Measurements from ENCODE around the gene NELFA.

Gene NELFA

DNA sequence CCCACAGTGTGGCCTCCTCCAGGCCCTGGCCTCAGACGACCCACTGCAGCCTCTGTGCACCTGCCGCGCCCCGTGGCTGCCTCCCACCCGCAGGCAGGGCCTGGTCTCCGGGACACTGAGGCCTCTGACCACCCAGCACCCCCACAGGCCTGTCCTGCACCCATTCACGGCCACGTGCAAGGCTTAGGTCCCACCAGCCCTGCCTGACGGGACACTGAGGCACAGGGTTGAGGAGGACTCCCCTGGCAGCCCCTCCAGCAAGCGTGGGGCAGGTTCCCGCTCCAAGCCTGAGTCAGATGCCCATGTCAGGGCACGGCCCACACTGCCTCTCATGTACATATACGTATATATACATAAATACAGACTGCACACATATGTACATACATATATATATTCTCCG is 23.5 kb downstream of the NELFA start:
- DNase-seq (ENCODE audit: low read depth, low spot score): no peak
- H3K4me3 ChIP-seq (ENCODE audit: low read length): no peak overlapping the region

DNA sequence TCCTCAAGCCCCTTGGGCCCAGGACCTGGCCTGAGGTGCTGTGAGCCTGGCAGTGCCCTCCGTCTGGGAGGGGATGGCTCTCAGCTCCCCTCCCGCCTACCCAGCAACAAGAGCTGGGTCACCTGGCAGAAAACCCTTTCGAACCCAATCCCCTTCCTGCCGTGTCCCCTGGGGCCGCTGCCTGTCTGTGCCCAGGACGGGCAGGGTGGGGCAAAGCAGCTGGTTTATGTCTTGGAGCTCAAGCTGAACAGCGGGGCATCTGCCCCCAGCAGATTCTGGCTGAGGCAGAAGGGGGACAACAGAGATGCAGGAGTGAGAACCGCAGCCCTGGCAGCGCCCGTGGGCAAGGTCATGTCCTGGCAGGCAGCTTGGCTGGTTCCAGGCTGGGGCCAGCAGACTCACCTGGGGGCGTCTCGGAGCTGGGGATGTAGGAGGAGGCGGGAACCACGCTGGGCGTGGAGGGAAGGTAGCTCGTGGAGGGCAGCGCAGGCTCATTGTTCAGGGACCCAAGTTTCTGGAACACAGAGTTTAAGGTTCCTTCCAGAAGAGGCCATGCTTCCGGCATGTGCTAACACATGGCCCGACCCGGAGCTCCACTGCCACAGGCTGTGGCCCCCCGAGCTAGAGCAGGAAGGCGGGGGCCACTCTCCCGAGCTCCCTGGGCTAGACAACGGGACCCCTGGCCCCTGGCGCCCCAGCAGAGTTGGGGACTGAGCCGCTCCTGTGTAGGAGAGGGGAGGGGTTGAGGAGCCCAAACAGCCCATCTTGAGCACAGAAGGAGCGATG is 24.2 kb downstream of the NELFA start:
- DNase-seq (ENCODE audit: low read depth, low spot score): no peak

DNA sequence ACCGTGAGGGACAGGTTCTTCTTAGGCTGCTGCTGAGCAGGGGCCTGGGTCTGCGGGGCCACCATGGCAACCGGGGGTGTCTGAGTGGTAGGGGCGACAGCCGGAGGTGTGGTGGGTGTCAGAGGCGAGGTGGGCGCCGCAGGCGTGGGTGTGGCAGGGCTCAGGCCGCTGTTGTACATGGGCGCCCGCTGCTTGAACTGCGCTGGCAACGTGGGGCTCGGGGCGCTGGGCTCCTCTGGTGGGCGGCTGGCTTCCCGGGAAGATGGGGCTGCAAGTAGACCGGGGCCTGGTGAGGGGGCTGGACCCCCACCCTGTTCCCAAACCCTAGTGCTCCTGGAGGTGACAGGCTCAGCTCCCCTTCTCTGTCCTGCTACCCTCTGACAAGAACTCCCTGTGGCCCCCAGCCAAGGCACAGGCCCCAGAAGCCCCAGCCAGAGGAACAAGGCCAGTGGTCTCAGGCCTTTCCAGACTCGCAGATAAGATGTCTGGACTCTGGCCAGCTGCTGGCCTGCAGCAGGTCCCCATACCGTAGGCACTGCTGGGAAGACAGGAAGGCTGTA is 24.8 kb downstream of the NELFA start:
- DNase-seq (ENCODE audit: low read depth, low spot score): no peak
- H3K4me3 ChIP-seq (ENCODE audit: low read length): no peak overlapping the region

More for the DNA sequence above, 24.2 kb downstream of the NELFA start:
- H3K4me3 ChIP-seq (ENCODE audit: low read length): no peak overlapping the region

DNA sequence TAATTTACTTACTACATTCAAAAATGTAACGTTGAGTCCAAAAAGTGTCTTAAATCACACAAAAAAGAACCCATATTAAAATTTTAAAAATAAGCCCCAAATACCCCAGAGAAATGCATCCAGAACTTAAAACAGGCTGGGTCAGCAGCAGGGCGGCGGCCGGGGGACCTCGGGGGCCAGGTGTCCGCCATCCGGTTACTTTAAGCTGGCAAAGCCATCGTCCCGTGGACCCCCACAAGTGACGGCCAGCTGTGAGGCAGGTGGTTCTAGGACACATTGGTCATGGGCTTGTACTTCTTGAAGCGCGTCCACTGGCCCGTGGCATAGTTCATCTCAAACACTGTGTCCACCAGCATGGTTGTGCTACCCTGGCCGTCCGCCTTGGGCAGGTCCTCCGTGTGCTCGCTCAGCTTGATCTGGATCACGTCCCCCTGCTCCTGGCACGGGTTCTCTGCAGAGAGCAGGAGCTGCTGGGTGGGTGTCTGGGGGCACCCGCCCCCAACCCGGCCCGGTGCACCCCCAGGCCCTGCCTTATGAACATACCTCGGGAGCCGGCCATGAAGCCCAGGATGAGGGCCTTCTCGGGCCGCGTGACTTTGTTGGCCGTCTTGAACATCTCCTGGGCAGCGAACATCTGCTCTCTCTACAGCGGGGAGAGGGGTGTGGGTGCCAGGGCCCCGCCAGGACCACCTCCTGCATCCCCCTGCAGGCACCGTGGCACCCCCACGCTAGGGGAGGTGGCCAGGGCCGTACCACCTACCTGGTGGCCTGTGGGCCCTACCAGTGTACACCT is 25.5 kb downstream of the NELFA start:
- H3K4me3 ChIP-seq (ENCODE audit: low read length): no peak overlapping the region
- DNase-seq (ENCODE audit: low read depth, low spot score): no peak

DNA sequence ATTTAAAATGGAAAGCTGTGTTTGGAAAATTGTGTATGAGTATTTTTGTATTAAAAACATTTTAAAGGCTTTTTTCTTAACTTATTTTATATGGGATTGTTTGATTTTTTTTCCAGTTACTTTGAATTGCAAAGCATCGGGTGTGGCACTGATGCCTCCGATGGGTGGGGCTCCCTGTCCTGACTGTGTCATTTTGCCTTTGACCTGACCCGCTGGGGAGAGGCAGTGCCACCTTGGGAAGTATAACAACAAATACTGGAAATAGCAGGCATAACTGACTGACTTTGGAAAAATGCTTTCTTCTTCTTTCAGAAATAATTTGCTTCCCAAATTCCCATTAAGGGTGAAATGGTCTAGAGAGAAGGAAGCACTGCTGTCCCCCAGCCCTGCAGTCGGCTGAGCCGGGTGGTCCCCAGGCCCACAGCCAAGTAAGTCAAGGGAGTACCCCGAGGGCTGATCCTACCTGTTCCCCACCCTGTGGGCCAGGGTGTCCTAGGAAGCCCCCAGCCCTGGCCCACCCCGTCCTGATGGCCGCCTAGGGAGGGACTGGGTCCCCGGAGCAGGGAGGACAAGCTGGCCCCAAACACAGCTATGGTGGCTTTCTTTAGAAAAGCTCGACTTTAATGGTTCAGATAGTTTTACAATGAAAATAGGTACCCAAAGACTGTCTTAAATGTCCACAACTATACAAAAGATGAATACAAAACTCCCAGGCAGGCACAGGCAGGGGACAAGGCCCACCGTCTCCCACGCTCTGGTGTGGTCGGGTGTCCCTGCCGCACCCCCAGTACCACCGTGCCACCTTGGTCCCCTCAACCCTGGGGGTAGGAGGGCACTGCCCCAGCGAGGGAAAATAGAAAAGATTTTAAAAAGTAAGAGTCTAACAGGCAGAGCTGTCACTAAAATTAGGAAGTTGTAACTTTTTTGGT is 26.4 kb downstream of the NELFA start:
- no peak for DNase-seq (ENCODE audit: low read depth, low spot score)
- H3K4me3 ChIP-seq (ENCODE audit: low read length): no peak overlapping the region

DNA sequence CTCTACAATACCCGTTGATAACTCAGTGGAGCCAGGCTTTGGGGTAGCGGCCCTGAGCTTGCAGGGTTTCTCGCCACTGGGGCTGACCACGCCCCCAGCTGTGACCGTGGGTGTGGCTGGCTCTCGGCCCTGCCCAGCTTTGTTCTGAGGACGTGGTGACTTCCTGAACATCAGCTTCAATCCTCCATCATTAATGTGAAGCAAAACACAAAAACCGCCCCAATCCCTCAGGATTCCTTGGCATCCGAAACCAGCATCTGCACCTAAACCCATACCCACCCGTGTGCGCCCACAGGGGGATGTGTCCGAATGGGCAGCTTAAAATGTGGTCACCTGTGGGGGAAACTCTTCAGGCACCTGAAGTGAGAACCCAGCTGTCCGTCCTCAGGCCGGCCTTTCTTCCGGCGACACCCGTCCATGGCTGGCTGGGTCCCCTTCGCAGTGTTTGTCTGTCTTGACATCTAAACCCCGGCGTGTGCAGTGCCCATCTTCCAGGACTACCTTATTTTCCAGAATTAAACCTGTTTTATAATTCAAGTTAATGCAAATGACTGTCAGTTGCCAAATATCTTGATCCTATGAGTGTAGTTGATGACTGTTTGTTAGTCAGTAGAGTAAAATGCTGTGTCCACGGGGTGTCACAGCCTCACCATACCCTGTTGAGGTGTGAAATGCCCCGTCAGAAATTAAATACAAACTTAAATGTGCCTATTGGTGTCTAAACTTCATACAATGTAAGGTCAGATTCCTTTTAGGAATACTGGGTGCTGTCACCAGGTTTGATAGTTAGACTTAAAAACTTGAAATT is 27.3 kb downstream of the NELFA start:
- peak; percentile 10 for DNase-seq (ENCODE audit: low read depth, low spot score)
- H3K4me3 ChIP-seq (ENCODE audit: low read length): no peak overlapping the region

DNA sequence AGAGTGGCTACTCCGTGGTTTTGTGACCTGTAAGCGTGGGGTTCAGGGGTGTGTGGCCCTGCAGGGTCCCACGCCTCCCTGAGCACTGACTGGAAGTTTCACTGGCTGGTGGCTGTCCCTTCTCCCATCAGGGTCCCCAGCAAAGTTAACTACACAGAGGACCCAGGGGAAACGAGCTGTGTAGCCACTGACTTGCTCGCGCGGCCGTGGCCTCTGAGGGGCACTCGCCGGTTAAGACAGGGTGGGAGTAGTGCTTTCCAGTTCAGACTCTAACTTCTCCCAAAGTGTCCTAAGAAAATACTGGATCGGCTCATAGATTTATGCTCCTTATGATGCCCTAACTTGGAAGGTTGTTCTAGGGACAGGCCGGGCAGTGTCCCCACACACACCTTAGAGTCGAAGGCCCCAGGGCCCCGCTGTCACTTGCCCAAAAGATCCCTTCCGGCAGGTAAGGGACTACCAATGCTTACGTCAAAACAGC is 28.2 kb downstream of the NELFA start:
- DNase-seq (ENCODE audit: low read depth, low spot score): no peak
- no peak overlapping the region for H3K4me3 ChIP-seq (ENCODE audit: low read length)

DNA sequence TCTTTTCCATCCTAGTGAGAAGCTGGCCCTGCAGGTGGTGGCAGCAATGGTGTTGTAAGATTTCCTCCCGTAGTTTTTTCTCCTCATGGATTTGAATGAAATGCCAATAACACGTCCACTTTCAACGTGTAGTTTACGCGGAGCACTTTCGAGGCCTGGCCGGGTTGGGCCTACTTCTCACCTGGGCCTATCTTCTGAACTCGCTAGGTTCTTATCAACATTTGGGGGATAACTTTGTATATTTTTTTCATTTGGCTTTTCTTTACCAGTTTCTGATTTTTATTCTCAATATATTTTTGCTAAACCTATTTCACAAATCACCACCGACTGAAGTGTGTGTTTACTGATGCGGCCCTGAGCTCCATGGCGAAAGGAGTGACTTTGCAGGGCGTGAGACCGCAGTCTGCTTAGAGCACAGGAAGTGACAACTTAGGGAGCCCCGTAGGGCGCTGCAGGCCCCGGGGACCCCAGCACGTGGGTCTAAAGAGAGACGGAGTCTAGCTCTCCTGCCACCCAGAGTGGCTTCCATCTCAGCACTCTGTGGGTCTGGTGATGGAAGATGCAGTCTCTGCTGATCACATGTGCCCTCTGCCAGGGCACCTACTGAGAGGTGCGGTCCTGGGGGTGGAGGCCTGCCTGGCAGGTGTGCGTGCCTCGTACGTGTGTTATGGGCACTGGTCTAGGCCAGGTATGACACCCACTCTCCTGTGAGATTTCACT is 29.1 kb downstream of the NELFA start:
- no peak overlapping the region for H3K4me3 ChIP-seq (ENCODE audit: low read length)
- DNase-seq (ENCODE audit: low read depth, low spot score): no peak

DNA sequence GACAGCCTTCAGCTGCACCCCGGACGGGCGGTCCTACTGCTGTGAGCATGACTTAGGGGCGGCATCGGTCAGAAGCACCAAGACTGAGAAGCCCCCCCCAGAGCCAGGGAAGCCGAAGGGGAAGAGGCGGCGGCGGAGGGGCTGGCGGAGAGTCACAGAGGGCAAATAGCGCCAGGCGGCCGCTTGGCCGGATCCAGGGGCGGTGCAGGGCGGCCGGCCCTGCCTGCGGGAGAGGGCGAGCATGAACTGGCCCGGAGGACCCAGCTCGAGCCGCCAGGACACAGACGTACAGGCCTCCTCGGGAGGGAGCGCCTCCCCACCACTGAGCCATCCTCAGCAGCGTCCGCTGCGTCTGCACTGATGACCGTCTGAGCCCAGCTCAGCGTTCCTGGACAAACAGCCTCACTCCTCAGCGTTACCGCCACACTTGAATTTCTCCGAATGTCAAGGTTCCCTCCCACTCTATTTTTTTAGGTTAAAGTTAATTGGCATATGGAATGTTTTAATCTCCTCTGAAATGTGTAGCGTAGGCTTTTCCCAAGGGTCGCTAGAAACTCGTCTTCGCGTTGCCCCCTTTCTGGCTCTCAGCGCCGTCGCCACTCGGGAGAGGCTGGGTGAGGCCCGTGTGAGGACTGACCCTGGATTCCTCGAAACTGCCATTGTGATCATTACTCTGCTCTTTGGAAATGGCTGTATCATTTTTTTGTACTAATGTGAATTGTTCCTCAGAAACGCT is 29.9 kb downstream of the NELFA start:
- no peak overlapping the region for H3K4me3 ChIP-seq (ENCODE audit: low read length)
- DNase-seq (ENCODE audit: low read depth, low spot score): no peak

DNA sequence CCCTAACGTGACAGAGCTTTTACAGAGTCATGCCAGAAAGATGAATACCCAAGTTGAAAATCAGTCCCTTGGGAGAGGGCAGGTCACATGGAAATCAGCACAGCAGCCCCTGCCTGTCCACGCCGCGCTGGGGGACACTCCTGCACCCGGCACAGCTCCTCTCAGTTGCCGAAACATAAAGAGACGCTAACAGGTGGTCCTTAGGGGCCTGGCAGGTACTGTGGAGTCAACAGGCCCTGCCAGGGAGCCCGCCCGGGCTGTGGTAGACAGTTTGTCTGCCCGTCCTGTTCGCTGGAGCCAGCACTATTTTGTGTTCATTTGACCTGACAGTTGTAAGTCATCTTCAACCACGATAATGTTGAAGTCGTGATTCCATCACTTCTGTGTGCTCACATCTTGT is 30.5 kb downstream of the NELFA start:
- no peak overlapping the region for H3K4me3 ChIP-seq (ENCODE audit: low read length)
- no peak for DNase-seq (ENCODE audit: low read depth, low spot score)

DNA sequence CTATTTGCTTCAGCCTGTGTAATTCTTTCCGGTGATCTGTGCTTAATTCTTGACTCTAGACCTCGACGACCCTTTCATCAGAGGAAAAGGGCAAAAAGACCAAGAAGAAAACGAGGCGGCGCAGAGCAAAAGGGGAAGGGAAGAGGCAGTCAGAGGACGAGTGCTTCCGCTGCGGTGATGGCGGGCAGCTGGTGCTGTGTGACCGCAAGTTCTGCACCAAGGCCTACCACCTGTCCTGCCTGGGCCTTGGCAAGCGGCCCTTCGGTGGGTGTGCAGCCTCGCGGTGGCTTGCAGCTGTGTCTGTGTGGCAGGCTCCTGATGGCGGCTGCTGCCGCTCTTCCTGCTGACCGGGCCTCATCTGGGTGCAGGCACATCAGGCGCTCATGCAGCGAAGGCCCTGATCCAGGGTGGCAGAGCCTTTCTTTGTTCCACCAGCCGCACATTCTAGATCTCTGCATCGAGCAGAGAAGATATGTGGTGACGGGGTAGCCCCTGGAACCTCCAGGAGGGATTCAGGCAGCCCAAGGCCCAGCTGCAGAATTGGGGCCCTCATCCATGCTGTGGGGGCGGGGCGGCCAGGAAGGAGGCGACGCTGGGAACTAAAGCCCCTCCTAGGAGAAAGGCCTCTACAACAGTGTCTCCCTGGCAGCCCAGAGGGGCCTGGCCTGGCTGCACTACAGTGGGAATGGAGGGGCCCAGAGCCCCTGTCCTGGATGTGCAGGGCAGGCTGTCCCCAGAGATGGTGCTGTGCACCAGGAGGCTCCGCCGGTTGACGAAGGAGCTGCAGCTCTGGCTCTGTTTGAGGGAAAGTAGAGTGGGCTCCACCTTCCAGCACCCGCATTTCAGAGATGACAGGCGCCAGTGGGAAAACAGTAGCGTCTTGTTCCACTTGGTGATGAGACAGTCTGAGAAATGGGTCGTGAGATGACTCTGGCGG is 32.1 kb downstream of the NELFA start:
- no peak overlapping the region for H3K4me3 ChIP-seq (ENCODE audit: low read length)
- no peak for DNase-seq (ENCODE audit: low read depth, low spot score)

DNA sequence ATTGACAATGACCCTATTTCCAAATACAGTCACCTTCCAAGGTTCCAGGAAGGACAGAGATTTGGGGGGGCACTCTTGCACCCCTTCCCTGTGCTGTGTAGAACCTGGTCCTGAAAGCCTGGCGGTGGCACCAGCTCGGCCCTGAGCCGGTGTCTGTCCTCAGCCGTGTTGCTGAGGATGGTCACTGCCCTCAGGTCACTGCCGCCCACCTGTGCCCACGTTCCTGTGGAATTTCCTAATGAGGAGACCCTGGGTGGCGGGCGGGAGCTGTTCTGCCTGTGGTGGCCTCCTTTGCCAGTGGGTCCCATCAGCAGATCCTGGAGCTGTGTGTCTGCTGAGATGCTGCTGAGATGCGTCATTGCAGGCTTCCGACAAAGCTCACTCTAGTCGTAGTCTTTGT is 32.9 kb downstream of the NELFA start:
- no peak overlapping the region for H3K4me3 ChIP-seq (ENCODE audit: low read length)
- no peak for DNase-seq (ENCODE audit: low read depth, low spot score)

DNA sequence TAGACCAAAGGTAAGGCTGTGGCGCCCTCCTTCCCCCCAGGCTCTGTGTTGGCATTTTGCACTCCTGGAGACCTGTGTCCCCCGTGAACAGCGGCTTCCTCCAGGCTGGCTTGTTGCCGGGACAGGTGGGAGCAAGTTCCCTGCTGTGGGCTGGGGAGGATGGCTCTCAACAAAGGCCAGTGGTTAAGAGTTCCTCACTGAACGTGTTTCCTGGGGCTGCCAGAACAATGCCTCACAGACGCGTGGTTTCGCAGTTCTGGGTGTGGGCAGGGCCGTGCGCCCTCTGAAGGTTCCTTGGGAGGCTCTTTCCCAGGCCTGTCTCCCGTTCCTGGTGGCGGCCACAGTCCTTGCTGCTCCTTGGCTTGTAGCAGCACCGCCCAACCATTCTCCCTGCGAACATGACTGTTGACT is 33.4 kb downstream of the NELFA start:
- no peak for DNase-seq (ENCODE audit: low read depth, low spot score)
- no peak overlapping the region for H3K4me3 ChIP-seq (ENCODE audit: low read length)

DNA sequence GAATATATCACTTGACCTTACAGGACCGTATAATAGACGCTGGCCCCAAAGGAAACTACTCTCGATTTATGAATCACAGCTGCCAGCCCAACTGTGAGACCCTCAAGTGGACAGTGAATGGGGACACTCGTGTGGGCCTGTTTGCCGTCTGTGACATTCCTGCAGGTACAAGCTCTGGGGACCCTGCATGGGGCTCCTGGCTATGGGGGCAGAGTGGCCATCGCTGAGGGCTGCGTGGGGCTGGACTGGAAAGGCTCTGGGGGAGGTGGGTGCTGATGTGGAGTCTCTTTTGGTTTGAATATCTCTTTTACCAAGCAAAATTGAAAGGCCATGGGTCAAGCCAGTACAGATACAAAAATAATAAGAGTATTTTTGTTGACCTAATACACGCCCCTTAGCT is 33.9 kb downstream of the NELFA start:
- DNase-seq (ENCODE audit: low read depth, low spot score): no peak
- H3K4me3 ChIP-seq (ENCODE audit: low read length): no peak overlapping the region

DNA sequence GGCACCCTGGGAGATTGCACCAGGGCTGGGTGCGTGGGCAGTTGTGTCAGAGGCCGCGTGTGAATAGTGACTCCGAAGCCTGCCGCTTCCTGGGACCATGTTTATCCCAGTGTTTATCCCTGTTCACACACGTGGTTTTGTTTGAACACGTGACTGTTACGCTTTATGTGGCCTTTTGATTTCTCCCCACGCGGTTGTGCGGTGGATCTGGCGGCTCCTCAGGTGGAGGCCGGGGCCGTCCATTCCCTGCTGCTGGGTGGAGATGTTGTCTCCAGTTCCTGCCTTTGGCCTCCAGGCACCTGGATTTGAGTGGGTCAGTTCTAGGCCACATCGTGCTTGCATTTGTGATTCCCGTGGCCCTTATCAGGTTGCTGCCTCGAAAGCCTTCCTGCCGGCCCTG is 35.1 kb downstream of the NELFA start:
- no peak overlapping the region for H3K4me3 ChIP-seq (ENCODE audit: low read length)
- DNase-seq (ENCODE audit: low read depth, low spot score): no peak

DNA sequence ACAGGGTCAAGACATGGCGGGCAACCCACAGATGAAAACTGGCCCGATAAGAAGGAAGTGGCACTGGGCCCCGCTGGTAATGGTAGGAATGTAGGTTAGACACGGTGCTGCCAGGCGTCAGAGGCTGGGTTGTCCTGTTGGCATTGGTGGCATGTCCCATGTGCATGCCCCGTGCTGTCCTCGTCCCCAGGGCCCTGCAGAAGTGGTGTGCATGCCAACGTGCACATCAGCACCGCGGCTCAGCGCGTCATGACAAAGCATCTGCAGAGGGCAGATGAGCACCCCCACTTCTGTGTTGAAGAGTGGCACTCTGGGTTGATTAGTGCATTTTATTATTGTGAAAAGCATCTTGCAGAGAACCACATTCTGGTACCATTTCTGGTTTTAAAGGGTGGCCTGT is 35.6 kb downstream of the NELFA start:
- no peak for DNase-seq (ENCODE audit: low read depth, low spot score)
- no peak overlapping the region for H3K4me3 ChIP-seq (ENCODE audit: low read length)

Measured in Jurkat, Clone E6-1 (cell line).